Measurements from ENCODE around the gene PXDN. TPM values are rescaled to one million over a fixed set of nuclear protein-coding genes. Genes with fewer than 3 reads are reported as not detected.

The PXDN gene
- total RNA-seq, 4 donors from 2014 or later: 101 to 169 (median 134) TPM

DNA sequence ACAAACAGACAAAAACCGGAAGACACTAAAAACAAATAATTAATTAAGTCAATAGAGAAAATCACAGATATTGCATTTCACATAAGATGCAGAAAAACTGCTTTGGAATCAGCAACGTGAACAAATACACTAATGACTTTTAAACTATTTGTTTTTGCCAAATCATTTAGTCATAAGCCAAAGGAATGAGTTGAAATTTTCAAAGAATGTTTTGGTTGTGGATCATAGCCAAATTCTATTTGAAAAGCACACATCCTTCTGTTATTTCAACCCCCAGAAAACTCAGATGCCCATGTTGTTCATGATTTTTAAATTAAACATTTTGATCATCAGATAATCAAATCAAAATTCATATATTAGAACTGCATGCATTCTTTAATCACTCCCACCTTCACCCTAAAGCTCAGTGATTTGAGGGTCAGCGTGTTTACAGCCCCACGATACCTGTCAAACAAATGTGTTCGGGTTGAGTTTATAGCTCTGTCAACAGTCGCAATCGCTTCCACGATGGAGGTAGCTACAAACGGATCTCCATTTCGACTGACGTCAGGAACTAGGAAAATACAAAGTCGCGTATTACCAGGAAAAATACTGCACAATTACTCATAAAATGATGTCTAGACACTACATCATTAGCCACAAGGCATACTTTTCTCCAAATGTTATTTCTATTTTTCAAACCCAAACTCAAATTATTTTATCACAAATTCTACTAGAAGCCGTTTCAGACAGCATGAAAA is 90.2 kb downstream of the PXDN start:
- TF ChIP-seq, protein P1, sequence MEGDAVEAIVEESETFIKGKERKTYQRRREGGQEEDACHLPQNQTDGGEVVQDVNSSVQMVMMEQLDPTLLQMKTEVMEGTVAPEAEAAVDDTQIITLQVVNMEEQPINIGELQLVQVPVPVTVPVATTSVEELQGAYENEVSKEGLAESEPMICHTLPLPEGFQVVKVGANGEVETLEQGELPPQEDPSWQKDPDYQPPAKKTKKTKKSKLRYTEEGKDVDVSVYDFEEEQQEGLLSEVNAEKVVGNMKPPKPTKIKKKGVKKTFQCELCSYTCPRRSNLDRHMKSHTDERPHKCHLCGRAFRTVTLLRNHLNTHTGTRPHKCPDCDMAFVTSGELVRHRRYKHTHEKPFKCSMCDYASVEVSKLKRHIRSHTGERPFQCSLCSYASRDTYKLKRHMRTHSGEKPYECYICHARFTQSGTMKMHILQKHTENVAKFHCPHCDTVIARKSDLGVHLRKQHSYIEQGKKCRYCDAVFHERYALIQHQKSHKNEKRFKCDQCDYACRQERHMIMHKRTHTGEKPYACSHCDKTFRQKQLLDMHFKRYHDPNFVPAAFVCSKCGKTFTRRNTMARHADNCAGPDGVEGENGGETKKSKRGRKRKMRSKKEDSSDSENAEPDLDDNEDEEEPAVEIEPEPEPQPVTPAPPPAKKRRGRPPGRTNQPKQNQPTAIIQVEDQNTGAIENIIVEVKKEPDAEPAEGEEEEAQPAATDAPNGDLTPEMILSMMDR (IDR thresholded peaks at IDR 0.05; ENCODE audit: low read depth): no peak

DNA sequence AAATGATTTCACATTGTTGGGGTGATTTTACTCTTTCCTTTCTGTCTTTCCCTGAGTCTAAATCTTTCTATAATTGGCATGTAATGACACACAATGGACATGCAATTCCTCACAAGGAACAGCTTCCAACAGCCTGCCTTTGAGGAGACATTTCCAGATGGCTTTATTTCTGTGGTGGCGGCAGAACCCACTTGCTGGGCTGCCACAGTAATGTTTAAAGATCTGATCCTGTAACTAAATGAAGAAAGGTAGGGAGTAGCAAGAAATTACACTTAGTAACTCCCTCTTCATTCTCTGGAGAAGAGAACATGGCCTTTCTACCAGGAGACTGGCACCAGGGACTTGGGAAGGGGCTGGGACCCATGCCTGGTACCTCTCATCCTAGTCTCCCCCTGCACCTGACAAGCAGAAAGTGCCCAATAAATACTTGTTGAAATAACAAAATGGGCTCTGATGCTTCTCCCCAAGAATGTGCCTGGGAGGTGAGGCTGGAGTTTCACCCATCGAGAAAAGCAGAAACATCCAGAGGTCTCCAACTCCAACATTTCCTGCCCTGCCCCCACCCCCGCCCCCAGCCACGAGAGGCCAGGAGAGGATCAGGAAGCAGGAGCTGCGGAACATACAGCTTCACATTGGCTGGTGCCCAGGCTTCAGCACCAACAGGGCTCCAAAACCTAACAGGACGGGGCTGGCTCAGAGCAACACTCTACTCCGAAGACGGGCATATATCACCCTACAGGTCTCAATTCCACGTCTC is 92.1 kb downstream of the PXDN start:
- TF ChIP-seq, protein P1 (IDR thresholded peaks at IDR 0.05; ENCODE audit: low read depth): no peak

DNA sequence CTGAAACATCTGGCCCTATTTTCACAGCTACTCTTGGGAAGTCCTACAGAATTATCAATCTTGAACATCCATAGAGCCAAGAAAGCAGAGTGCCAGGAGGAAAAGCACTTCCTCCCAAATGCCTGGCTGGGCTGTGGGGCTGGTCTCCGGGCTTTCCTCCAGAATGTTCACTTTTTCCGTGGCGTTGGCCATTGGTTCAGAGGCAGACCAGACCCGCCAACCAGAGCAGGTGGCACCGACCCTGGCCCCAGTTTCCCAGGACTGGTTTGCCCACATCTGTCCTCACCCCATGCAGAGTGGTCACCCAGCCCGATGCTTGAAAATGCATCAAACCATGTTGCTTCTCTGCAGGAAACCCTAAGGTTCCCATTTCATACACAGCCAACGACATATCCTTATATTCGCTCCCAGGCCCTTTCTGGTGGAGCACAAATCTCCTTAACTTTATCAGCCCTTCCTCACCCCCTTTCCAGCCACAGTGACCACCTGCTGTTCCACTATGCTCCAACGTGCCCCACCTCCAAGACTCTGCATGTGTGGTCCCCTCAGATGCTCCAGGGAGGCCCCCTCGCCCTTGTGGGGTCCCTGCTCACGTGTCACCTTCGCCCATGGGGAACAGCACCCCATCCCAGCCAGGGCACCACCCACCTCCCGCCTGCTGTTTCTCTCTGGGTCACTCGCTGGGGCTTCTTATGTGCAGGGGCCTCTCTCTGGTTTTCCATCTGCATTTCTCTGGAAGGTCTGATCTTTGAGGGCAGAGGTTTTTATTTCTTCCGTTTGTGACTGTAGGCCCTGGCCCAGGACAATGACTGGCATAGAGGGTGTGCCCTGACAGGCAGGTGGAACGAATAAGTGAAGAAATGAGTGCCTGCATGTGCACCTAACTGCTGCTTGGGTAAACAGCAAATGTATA is 92.9 kb downstream of the PXDN start:
- TF ChIP-seq, protein P1 (IDR thresholded peaks at IDR 0.05; ENCODE audit: low read depth): no peak

DNA sequence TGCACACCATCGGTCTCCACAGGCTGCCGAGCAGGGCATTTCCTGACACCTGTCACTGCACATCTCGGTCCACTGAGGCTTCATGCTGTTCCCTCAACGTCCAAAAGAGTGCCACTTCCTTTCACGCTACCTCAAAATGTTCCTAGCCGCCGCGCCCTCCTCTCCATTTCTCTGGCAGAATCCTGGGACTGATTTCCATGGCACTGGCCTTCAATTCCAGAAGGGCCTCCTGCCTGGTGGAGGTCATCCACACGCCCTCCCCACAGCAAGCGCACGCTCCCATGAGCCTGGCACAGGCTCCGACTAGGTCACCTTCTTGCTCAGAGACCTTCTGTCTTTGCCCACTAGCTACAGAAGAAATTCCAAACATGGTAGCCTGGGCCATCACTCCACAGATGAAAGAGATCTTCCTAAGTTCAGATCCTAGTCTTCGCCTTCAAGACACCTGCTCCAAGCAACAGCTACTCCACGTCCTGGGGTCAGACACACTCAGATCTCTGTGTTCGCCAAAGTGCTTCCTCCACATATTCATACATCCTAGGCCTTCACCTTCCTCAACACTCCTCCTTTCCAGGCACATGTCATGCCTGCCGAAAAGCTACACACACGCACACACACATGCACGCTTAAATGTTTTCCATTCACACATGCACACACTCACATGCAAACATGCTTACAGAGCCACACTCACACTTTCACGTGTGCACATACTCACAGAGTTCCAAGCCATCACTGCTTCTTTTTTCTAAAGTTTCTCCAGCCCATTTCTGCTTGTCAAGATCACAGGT is 94.0 kb downstream of the PXDN start:
- TF ChIP-seq, protein P1 (IDR thresholded peaks at IDR 0.05; ENCODE audit: low read depth): no peak

DNA sequence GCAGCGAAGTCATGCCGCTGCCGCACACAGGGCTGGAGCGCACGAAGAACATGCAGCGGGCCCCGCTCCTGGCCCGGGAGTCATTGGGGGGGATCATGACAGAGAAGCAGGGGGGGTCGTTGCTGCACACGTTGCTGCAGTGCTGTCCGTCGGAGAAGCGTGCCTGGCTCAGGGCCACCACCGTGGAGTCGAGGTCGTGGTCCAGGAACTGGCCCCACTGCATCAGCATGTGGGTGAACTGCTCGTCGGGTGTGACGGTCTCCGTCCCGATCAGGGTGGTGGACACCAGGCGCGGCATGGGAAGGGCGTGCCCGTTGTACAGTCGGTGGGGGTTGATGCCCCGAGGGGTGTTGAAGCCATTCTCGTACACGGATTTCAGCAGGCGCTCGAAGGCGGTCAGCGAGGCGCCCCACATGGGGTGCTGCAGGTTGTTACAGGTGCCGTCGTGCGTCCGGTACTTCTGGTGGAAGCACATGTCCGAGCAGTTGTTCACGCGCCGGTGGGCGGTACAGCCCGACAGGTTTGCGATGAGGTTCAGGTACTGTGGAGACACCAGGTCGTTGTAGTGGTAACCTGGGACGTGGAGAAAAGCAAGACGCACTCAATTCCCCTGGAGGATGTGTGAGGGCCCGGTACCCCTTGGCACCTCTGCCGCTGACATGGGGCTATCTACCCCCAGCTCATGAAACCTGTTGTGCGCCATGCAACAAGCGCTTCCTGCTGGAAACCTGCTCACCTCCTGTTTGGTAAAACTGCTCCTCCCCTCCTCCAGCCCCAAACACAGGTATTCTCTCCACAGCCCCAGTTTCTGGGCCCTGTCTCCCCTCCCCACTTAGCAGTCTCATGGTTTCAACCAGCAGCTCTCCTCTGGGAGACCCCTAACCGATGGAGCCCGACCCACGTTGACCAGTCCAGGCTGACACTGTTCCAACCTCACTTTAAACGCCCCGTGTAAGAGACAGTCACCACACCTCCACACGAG is 94.9 kb downstream of the PXDN start:
- TF ChIP-seq, protein P1 (IDR thresholded peaks at IDR 0.05; ENCODE audit: low read depth): no peak
